GM04503 (cell line): ENCODE data around the gene SMOC2.
"Not testable (repeated sequence)": the region's sequence is repeated elsewhere in the genome, so short reads cannot be mapped to it uniquely, and the experiment has no call there.

Source experiments
- DNase-seq: peaks from one replicate; pipeline ENCODE4 v3.0.0-alpha.2; 2012; ENCODE audit warnings: low read depth

SMOC2 gene

GRCh38 chr6:168663041-168663440, 222.1 kb downstream of the SMOC2 start:
- DNase-seq = no peak

GRCh38 chr6:168664956-168665355, 224.0 kb downstream of the SMOC2 start:
- DNase-seq = no peak

- no peak for DNase-seq
Measured at GRCh38 chr6:168666170-168666569, 225.2 kb downstream of the SMOC2 start.

- DNase-seq = no peak
Measured at GRCh38 chr6:168666699-168667427, 225.9 kb downstream of the SMOC2 start.

- no peak for DNase-seq
Measured at GRCh38 chr6:168667428-168667805, 226.4 kb downstream of the SMOC2 start.

GRCh38 chr6:168670401-168670985, 229.5 kb downstream of the SMOC2 start:
- no peak for DNase-seq

- DNase-seq = no peak
Measured at GRCh38 chr6:168671028-168671862, 230.3 kb downstream of the SMOC2 start.

- DNase-seq = no peak
Measured at GRCh38 chr6:168671863-168672546, 231.0 kb downstream of the SMOC2 start.

GRCh38 chr6:168674595-168674994, 233.6 kb downstream of the SMOC2 start:
- DNase-seq = no peak

GRCh38 chr6:168675375-168675774, 234.4 kb downstream of the SMOC2 start:
- DNase-seq = no peak

- no peak for DNase-seq
Measured at GRCh38 chr6:168675933-168676551, 235.1 kb downstream of the SMOC2 start.

GRCh38 chr6:168676552-168677322, 235.8 kb downstream of the SMOC2 start:
- no peak for DNase-seq

GRCh38 chr6:168677323-168677781, 236.4 kb downstream of the SMOC2 start:
- DNase-seq = not testable (repeated sequence)

GRCh38 chr6:168678077-168678476, 237.1 kb downstream of the SMOC2 start:
- no peak for DNase-seq

- DNase-seq = no peak
Measured at GRCh38 chr6:168678588-168678987, 237.6 kb downstream of the SMOC2 start.

GRCh38 chr6:168681748-168682147, 240.8 kb downstream of the SMOC2 start:
- no peak for DNase-seq

GRCh38 chr6:168683621-168684020, 242.6 kb downstream of the SMOC2 start:
- DNase-seq = no peak

GRCh38 chr6:168684471-168684870, 243.5 kb downstream of the SMOC2 start:
- DNase-seq = no peak

GRCh38 chr6:168684906-168685305, 243.9 kb downstream of the SMOC2 start:
- no peak for DNase-seq

- no peak for DNase-seq
Measured at GRCh38 chr6:168686029-168686738, 245.2 kb downstream of the SMOC2 start.
